ENCODE data around the gene EPB41L5.
A peak's percentile ranks its signal among the peaks of the same experiment; 100 is the strongest.

Gene EPB41L5

GRCh38 chr2:120203251-120204021, 190.6 kb downstream of the EPB41L5 start:
- H3K27ac Mint-ChIP-seq: no peak overlapping the region
- peaks cover 3% of the 10 kb centered on the region for H3K9me3 Mint-ChIP-seq
- H3K4me3 Mint-ChIP-seq: no peak overlapping the region
- H3K27me3 Mint-ChIP-seq (ENCODE audit: low read depth): no peaks in the 10 kb centered on the region
- H3K4me1 Mint-ChIP-seq (ENCODE audit: low read depth): peaks cover 7% of the 10 kb centered on the region
- peaks cover 7% of the 10 kb centered on the region for H3K36me3 Mint-ChIP-seq (ENCODE audit: low read depth)

GRCh38 chr2:120204022-120204405, 191.1 kb downstream of the EPB41L5 start:
- Mint-ChIP-seq H3K9me3 (peaks cover under 1% of the 10 kb centered on the region), H3K4me3 (no peak overlapping the region), H3K27ac (no peak overlapping the region), H3K36me3 (ENCODE audit: low read depth) (peaks cover 8% of the 10 kb centered on the region), H3K27me3 (ENCODE audit: low read depth) (no peaks in the 10 kb centered on the region), H3K4me1 (ENCODE audit: low read depth) (peaks cover 9% of the 10 kb centered on the region)

- Mint-ChIP-seq H3K4me3 (no peak overlapping the region), H3K9me3 (no peaks in the 10 kb centered on the region), H3K4me1 (ENCODE audit: low read depth) (peaks cover 13% of the 10 kb centered on the region), H3K27ac (no peak overlapping the region), H3K27me3 (ENCODE audit: low read depth) (no peaks in the 10 kb centered on the region), H3K36me3 (ENCODE audit: low read depth) (peaks cover 12% of the 10 kb centered on the region)
These were observed 191.5 kb downstream of the EPB41L5 start for GRCh38 chr2:120204417-120204816.

DNA sequence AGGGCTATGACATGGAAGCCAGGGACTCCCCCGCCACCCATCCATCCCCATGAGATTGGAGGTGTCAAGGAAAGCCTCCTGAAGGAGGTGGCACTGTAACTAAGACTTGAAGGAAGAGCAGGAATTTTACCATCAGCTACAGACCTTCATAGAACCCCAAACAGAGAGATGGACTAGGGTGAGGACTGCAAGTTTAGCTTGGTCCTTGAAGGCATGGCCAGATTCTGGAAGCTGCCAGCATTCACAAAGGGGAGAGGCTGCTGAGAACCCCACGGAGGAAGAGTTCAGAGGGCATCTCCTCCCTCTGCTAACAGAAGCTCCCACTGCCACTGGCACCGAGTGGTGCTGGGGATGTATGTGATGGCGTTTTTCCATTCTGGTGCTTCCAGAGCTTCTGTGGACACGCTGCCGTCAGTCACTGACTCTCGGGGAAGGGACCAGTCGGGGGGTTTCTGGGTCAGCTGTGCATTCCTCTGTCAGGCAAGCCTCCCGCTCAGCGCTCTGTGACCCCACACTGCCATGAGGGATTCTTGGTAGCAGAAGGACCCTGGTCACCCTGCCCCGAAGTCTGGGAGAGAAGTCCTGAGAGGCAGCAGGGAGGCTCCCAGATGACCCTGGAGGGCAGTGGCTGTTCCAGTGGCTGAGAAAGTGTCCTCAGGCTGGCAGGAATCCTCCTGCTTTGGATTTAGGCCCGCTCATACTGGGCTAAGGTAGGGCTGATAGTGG, 192.2 kb downstream of the EPB41L5 start:
- Mint-ChIP-seq H3K36me3 (ENCODE audit: low read depth) (peaks cover 12% of the 10 kb centered on the region), H3K9me3 (no peaks in the 10 kb centered on the region), H3K27ac (no peak overlapping the region), H3K27me3 (ENCODE audit: low read depth) (no peaks in the 10 kb centered on the region), H3K4me1 (ENCODE audit: low read depth) (peaks cover 20% of the 10 kb centered on the region), H3K4me3 (no peak overlapping the region)

DNA sequence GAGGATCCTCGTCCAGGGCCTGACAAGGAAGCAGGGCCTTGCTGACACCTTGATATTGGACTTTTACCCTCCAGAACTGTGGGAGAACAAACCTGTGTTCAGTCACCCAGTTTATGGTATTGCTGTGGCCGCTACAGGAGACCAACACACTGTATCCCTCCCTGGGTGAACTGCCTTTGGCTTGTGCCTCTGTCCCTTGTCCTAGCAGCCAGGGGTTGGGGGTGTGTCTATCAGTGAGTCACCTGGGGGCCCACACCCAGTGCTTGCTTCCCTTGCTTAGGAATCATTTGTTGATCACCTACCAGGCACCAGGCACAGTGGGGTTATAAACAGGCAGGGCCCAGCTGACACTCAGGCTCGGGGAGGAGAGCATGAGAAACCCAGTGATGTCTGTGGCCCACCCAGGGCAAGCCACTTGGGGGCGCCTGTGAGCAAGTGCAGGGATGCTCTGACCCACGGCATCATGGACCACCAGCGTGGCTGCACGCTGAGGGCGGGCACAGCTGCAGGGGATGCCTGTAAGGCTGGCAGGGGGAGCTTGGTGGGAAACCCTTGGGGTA, 193.2 kb downstream of the EPB41L5 start:
- Mint-ChIP-seq H3K27ac (no peak overlapping the region), H3K36me3 (ENCODE audit: low read depth) (peaks cover 10% of the 10 kb centered on the region), H3K4me1 (ENCODE audit: low read depth) (peaks cover 20% of the 10 kb centered on the region), H3K4me3 (no peak overlapping the region), H3K9me3 (no peaks in the 10 kb centered on the region), H3K27me3 (ENCODE audit: low read depth) (no peaks in the 10 kb centered on the region)

DNA sequence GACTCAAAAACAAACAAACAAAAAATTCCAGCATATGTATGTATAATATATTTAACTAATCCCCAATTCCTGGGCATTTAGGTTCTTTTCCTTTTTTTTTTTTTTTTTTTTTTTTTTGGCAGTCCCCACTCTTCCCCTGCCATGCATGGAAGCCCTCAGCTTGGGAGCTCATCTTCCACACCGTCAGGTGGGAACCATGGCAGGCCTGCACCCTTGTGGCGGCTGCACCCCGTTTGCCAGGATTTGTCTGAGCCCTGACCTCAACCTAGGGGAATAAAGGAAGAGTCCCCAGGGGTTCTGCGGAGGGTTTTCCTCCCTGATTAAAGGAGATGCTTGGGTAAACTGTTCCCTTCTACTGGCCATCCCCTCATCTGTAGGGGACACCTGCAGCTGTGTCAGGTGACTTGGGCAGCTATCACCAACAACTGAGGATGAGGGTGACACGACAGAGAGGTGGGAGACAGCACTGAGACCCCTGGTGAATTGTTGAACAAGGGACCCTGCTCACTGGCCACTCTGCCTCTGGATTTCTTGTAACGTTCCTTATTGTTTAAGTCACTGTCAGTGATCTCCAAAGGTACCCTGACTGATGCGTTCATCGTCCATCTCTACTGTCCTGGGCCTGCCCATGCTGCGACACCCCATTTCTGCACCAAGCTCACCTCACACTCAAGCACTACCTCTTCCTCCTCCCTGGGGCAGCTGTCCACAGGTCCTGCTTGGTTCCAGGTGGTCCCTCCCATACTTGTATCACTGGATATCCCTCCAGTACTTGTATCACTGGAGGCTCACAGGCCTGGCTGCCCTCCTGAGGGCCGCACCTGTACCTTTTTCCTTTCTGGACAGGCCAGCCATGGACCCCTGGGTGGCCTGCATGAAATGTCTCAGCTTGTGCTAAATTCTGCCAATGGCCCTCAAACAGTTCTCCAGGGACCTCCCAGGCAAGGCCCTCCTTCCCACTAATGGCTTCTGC, 195.8 kb downstream of the EPB41L5 start:
- no peaks in the 10 kb centered on the region for H3K9me3 Mint-ChIP-seq
- peak overlapping the region; percentile 84 for H3K27ac Mint-ChIP-seq
- no peaks in the 10 kb centered on the region for H3K27me3 Mint-ChIP-seq (ENCODE audit: low read depth)
- H3K36me3 Mint-ChIP-seq (ENCODE audit: low read depth): peaks cover 11% of the 10 kb centered on the region
- H3K4me1 Mint-ChIP-seq (ENCODE audit: low read depth): peaks cover 20% of the 10 kb centered on the region
- H3K4me3 Mint-ChIP-seq: no peak overlapping the region

DNA sequence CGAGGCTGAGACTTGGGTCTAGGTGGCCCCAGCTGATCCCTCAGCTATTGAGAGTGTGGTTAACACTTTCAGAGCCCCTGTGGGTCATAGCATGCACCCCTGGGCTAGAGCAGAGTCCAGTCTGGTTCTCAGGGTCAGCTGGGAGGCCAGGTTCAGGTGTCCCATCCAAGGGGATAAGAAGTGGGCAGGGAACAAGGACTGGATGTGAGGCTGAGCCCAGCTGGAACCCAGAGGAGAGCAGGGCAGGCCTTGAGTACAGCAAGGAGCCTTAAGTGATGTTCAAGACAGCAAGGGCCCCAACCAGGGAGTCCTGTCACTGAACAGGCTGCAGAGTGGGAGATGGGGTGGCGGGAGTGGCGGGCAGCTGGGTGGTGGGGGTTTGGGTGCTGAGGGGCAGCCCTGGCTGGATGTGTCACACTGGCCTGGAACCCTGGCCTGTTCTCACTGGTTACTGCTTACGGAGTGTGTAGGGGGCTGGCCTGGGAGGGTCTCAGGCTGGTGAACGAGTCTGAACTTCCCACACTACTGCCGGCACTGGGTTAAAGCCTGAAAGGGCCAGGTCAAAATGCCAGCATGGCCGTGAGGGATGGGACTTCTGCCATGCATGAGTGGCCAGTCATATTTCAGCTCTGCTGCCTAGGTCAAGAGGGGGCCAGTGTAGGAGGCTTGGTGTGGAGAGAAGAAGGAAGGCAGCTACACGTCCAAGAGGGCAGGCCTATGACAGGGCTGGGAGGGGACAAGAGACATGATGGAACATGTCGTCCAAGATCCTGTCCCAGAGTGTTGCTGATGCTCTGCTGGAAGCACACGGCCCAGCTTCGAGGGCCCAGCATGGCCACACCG, 196.8 kb downstream of the EPB41L5 start:
- peak overlapping the region; percentile 84 for H3K27ac Mint-ChIP-seq
- no peaks in the 10 kb centered on the region for H3K9me3 Mint-ChIP-seq
- H3K27me3 Mint-ChIP-seq (ENCODE audit: low read depth): no peaks in the 10 kb centered on the region
- H3K4me3 Mint-ChIP-seq: peak overlapping the region; percentile 49
- H3K36me3 Mint-ChIP-seq (ENCODE audit: low read depth): peaks cover 11% of the 10 kb centered on the region
- H3K4me1 Mint-ChIP-seq (ENCODE audit: low read depth): peaks cover 20% of the 10 kb centered on the region

DNA sequence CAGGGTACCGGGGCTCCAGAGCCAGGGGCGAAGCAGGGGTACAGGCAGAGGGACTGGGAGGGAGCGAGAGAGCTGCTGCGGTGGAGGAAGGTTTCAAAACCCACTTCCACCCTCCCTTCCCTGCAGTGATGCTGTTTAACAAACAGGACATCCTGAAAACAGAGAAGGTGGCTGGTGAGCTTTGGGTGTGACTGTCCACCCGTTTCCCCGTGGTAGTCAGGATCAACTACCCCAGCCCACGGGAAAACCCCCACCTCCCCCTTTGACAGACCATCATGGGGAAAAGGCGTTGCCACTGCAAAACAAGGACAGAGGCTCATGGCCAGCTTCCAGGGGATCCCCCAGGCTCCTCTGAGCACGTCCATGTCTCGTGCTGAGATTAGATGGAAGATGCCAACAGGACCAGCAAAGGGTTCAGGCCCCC, 197.4 kb downstream of the EPB41L5 start:
- peak overlapping the region; percentile 84 for H3K27ac Mint-ChIP-seq
- H3K27me3 Mint-ChIP-seq (ENCODE audit: low read depth): no peaks in the 10 kb centered on the region
- peaks cover 11% of the 10 kb centered on the region for H3K36me3 Mint-ChIP-seq (ENCODE audit: low read depth)
- H3K4me1 Mint-ChIP-seq (ENCODE audit: low read depth): peaks cover 20% of the 10 kb centered on the region
- peak overlapping the region; percentile 49 for H3K4me3 Mint-ChIP-seq
- H3K9me3 Mint-ChIP-seq: no peaks in the 10 kb centered on the region

GRCh38 chr2:120218181-120218580, 205.3 kb downstream of the EPB41L5 start:
- Mint-ChIP-seq H3K36me3 (ENCODE audit: low read depth) (peaks cover 46% of the 10 kb centered on the region), H3K27me3 (ENCODE audit: low read depth) (no peaks in the 10 kb centered on the region), H3K9me3 (peaks cover 5% of the 10 kb centered on the region), H3K27ac (no peak overlapping the region), H3K4me1 (ENCODE audit: low read depth) (peaks cover 35% of the 10 kb centered on the region), H3K4me3 (no peak overlapping the region)

DNA sequence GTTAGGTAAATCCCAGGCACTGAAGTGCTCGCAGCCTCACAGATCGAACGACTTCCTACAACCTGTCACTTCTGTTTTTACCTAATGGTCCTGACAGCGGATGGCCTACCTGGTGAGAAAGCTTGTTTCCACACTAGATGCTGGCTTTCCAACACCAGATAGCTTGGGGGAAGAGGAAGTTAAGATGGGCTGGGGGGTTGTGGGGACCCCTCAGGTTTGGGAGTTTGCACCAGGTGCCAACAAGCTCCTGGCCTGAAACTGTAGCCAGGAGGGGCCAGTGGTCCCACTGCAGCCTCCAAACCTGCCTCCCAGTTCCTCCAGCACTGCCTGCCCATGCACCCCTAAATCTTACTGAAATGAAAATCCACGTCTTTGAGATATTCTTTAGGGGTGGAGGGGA, 206.4 kb downstream of the EPB41L5 start:
- Mint-ChIP-seq H3K4me1 (ENCODE audit: low read depth) (peaks cover 42% of the 10 kb centered on the region), H3K27ac (no peak overlapping the region), H3K9me3 (peaks cover 5% of the 10 kb centered on the region), H3K4me3 (no peak overlapping the region), H3K36me3 (ENCODE audit: low read depth) (peaks cover 46% of the 10 kb centered on the region), H3K27me3 (ENCODE audit: low read depth) (no peaks in the 10 kb centered on the region)

DNA sequence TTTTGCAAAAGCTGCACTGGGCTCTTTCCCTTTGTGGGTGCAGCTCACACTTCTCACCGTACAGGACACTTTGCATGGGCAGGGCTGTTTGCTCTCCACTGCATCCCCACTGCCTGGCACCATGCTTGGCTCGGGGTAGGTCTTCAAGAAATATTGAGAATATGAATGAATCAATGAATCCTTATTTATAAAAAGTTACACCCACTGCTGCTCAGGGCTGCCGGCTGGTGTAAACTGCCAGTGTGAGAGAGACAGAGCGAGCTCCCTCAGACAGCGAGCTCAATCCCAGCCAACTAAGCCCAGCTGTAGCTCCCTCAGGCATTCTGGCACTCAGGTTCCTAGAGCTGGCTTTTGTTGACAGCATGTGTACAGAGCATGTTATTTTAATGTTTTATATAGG, 206.9 kb downstream of the EPB41L5 start:
- H3K27ac Mint-ChIP-seq: no peak overlapping the region

DNA sequence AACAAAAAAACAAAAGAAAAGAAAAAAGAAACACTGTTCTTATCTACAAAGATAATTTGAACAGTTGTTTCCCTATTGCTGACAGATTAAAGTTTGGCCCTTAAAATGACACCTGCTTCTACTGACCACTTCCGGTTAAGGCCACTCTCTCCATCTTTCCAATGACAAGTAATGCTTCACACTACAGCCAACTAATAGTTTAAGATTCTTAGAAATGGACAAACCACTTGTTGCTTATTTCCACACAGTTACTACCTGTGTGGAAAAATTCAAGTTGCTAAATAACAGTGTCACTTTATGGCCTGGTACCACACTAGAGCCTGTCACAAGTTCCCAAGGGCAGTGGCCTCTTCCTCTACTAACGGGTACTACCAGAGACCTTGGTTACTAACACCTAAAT, 207.9 kb downstream of the EPB41L5 start:
- H3K4me1 Mint-ChIP-seq (ENCODE audit: low read depth): peaks cover 47% of the 10 kb centered on the region
- peaks cover 5% of the 10 kb centered on the region for H3K9me3 Mint-ChIP-seq
- H3K4me3 Mint-ChIP-seq: peak overlapping the region; percentile 75
- H3K36me3 Mint-ChIP-seq (ENCODE audit: low read depth): peaks cover 46% of the 10 kb centered on the region
- no peaks in the 10 kb centered on the region for H3K27me3 Mint-ChIP-seq (ENCODE audit: low read depth)
- H3K27ac Mint-ChIP-seq: peak overlapping the region; percentile 55

More for the DNA sequence above, 206.9 kb downstream of the EPB41L5 start:
- H3K4me3 Mint-ChIP-seq: no peak overlapping the region
- H3K36me3 Mint-ChIP-seq (ENCODE audit: low read depth): peaks cover 46% of the 10 kb centered on the region
- H3K9me3 Mint-ChIP-seq: peaks cover 5% of the 10 kb centered on the region
- H3K4me1 Mint-ChIP-seq (ENCODE audit: low read depth): peaks cover 46% of the 10 kb centered on the region
- H3K27me3 Mint-ChIP-seq (ENCODE audit: low read depth): no peaks in the 10 kb centered on the region

GRCh38 chr2:120221616-120222015, 208.7 kb downstream of the EPB41L5 start:
- Mint-ChIP-seq H3K27me3 (ENCODE audit: low read depth) (no peaks in the 10 kb centered on the region), H3K27ac (peak overlapping the region; percentile 92), H3K4me1 (ENCODE audit: low read depth) (peaks cover 53% of the 10 kb centered on the region), H3K36me3 (ENCODE audit: low read depth) (peaks cover 45% of the 10 kb centered on the region), H3K4me3 (peak overlapping the region; percentile 75), H3K9me3 (peaks cover 5% of the 10 kb centered on the region)
